HG03520 (cell line): ENCODE results near the gene KLK1.

Experiments
- ATAC-seq: cut with Tn5 transposase; IDR thresholded peaks from one replicate; pipeline ENCODE4 v1.9.1; 2021; ENCODE audit warnings: mild to moderate bottlenecking, moderate library complexity; ENCODE audit not compliant: unreplicated experiment

The KLK1 gene

GRCh38 chr19:50823389-50824042 is at the start of gene KLK1:
Gene KLK1, minus strand, starts transcription at chr19:50823787. Its CDS starts 39 bp downstream, at chr19:50823748.
- no peak for ATAC-seq

GRCh38 chr19:50873056-50873455 is 49.5 kb upstream of the KLK1 start, which contains the start of gene KLK2:
Gene KLK2, plus strand, starts transcription at chr19:50873439. Its CDS starts 35 bp downstream, at chr19:50873474.
- ATAC-seq: no peak

GRCh38 chr19:50870417-50871089 is 47.0 kb upstream of the KLK1 start:
- no peak for ATAC-seq

GRCh38 chr19:50869479-50869878 is 45.9 kb upstream of the KLK1 start:
- no peak for ATAC-seq

GRCh38 chr19:50861496-50862286 is 38.1 kb upstream of the KLK1 start:
- no peak for ATAC-seq

- ATAC-seq: no peak
Measured at GRCh38 chr19:50861010-50861409, 37.4 kb upstream of the KLK1 start.

GRCh38 chr19:50859849-50860248 is 36.3 kb upstream of the KLK1 start:
- ATAC-seq: no peak

GRCh38 chr19:50858886-50859285 is 35.3 kb upstream of the KLK1 start:
- no peak for ATAC-seq

- ATAC-seq: no peak
Measured at GRCh38 chr19:50857366-50857765, 33.8 kb upstream of the KLK1 start.

- no peak for ATAC-seq
Measured at GRCh38 chr19:50854636-50855410, 31.2 kb upstream of the KLK1 start, which contains the start of gene KLK3. Gene KLK3, plus strand, starts transcription at chr19:50854915. Its CDS starts 41 bp downstream, at chr19:50854956.

GRCh38 chr19:50851620-50852019 is 28.0 kb upstream of the KLK1 start:
- ATAC-seq: no peak

GRCh38 chr19:50850738-50851137 is 27.2 kb upstream of the KLK1 start:
- ATAC-seq: no peak

GRCh38 chr19:50844296-50844935 is 20.8 kb upstream of the KLK1 start:
- no peak for ATAC-seq

GRCh38 chr19:50843701-50844221 is 20.2 kb upstream of the KLK1 start:
- ATAC-seq: no peak

GRCh38 chr19:50843205-50843604 is 19.6 kb upstream of the KLK1 start:
- no peak for ATAC-seq

- ATAC-seq: no peak
Measured at GRCh38 chr19:50842130-50842529, 18.5 kb upstream of the KLK1 start.

GRCh38 chr19:50839712-50840655 is 16.4 kb upstream of the KLK1 start:
- ATAC-seq: no peak

- no peak for ATAC-seq
Measured at GRCh38 chr19:50838239-50838638, 14.7 kb upstream of the KLK1 start.

- ATAC-seq: no peak
Measured at GRCh38 chr19:50837300-50837699, 13.7 kb upstream of the KLK1 start.
